GM19239 (cell line): ENCODE measurements around the gene STAP1.
A peak's percentile ranks its signal among the peaks of the same experiment; 100 is the strongest.

Experiments
- DNase-seq: peaks from one replicate; pipeline ENCODE4 v3.0.0; 2011; ENCODE audit warnings: low spot score; ENCODE audit not compliant: insufficient read length
- FAIRE-seq: peaks from 2 replicates; lab custom pipeline; 2011; peaks lifted over from hg19 to GRCh38; lab: Jason Lieb, UNC

The STAP1 gene

GRCh38 chr4:67554096-67554495, 4.4 kb upstream of the STAP1 start:
- DNase-seq (no peak), FAIRE-seq (no peak)

DNA sequence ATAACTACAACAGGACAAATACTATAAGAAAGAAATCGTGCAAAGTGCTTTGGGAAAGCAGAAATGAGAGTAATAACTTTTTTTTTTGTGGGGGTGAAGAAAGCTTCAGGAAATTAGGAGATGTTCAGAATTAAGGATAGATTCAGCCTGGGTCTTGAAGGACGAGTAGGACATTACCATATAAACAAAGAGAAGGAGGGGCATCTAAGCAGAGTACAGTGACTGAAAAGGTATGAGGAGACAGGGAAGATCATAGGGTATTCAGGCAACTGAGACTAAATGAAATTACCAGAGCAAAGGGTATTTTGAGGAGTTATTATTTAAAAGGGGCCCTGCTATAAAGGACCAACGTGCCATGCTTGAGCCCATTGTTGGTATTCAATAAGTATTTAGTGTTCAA, 3.1 kb upstream of the STAP1 start:
- FAIRE-seq: no peak
- DNase-seq: no peak

- FAIRE-seq (peak; percentile 81), DNase-seq (no peak)
Observed at GRCh38 chr4:67556436-67556835, 2.1 kb upstream of the STAP1 start.

- FAIRE-seq: no peak
- DNase-seq: no peak
Observed at GRCh38 chr4:67565284-67565683, 6.8 kb downstream of the STAP1 start.

GRCh38 chr4:67566335-67566734, 7.8 kb downstream of the STAP1 start:
- DNase-seq (no peak), FAIRE-seq (no peak)

- peak; percentile 59 for FAIRE-seq
- DNase-seq: no peak
Observed at GRCh38 chr4:67568820-67569219, 10.3 kb downstream of the STAP1 start.

GRCh38 chr4:67570537-67570936, 12.0 kb downstream of the STAP1 start:
- no peak for DNase-seq
- FAIRE-seq: no peak

- DNase-seq: no peak
- FAIRE-seq: no peak
Observed at GRCh38 chr4:67571975-67572374, 13.4 kb downstream of the STAP1 start.

DNA sequence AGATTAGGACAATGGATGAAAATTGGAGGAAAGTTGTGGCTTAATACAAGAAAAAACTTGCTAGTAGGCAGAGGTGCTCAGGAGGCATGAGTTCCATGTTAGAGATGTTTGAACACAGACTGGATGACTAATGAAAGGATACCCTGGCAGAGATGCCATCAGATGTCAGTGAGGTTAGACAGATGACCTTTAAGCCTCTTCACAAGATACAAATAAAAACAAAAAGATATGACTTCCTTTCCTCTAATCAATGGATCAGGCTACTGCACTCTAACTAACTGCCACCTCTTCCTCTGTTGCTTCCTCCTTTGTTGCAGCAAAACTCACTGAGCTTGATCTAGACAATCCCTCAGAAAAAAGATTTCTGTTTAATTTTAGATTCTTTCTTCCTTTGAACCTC, 14.7 kb downstream of the STAP1 start:
- FAIRE-seq (peak; percentile 74), DNase-seq (no peak)

- FAIRE-seq (peak; percentile 100), DNase-seq (peak; percentile 31)
Observed at GRCh38 chr4:67575232-67576058, 16.9 kb downstream of the STAP1 start.

GRCh38 chr4:67576059-67576466, 17.5 kb downstream of the STAP1 start:
- no peak for DNase-seq
- no peak for FAIRE-seq

DNA sequence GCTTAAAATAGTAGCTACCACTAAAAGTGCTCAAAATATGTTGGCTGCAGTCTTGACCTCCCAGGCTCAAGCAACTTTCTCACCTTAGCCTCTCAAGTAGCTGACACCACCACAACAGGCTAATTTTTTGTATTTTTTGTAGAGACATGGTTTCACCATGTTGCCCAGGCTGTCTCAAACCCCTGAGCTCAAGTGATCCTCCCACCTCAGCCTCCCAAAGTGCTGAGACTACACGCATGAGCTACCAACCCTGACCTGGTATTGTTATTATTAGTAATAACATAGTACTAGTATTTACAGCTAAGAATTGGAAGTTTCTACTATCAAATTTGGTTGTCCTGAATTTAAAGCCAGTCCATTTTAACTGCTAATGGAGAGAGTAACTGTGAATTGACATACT, 18.0 kb downstream of the STAP1 start:
- DNase-seq (no peak), FAIRE-seq (no peak)

DNA sequence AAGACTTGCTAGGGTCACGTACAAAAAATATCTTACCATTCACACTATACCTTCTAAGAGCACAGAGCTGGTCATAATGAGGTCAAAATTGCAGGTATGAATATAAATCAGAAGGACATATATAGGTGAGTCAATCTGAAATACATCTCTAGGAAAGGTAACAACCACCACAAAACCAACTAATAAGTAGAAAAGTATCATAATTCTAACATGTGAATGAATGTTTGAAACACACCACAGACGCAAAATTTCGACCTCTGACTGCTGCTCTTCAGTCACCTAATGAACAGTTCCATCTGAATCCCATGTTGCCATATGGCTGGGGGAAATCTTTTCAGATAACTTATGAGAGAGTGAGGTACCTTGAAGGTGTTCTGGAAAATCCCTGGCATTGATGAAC, 22.1 kb downstream of the STAP1 start:
- no peak for DNase-seq
- FAIRE-seq: no peak

- DNase-seq: no peak
- no peak for FAIRE-seq
Observed at GRCh38 chr4:67581208-67581857, 22.8 kb downstream of the STAP1 start.

DNA sequence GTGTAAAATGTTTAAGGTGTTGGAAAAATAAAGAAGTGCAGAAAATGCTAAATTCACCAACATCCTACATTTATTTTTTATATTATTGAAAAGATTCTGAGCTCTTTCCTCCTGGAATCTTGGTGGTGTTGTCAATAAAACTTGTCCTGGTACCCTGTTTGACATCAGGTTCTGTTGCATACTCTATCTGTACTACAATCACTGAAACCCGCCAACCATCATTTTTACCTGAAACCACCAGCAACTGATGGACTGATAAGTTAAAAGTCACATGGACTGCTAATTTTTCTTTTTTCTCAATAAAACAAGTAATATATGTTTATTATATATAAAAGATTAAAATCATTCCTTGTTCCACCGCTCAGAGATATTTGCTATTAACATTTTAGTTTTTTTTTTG, 23.4 kb downstream of the STAP1 start:
- DNase-seq (no peak), FAIRE-seq (peak; percentile 11)

- DNase-seq (no peak), FAIRE-seq (no peak)
Observed at GRCh38 chr4:67584496-67584895, 26.0 kb downstream of the STAP1 start.

DNA sequence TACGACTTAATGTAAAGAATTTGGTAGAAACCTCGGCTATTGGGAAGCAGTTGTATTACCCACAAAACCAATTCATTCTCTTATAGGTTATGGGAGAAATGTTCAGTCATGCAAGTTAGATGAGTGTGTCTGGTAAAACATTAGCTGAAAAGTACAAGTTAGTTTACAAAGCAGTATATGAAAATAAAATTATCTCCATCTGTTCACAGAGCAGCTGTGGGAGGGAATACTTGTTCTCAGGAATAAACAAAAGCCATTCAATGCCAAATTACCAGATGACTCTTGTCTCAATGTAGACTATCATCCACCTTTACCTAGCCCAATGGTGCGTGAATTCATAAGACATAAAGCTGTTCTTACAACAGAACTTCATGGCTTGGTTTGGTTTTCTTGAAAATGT, 28.6 kb downstream of the STAP1 start:
- FAIRE-seq: no peak

GRCh38 chr4:67593741-67594175, 35.2 kb downstream of the STAP1 start:
- FAIRE-seq (no peak), DNase-seq (no peak)

More for the DNA sequence above, 28.6 kb downstream of the STAP1 start:
- DNase-seq: no peak

DNA sequence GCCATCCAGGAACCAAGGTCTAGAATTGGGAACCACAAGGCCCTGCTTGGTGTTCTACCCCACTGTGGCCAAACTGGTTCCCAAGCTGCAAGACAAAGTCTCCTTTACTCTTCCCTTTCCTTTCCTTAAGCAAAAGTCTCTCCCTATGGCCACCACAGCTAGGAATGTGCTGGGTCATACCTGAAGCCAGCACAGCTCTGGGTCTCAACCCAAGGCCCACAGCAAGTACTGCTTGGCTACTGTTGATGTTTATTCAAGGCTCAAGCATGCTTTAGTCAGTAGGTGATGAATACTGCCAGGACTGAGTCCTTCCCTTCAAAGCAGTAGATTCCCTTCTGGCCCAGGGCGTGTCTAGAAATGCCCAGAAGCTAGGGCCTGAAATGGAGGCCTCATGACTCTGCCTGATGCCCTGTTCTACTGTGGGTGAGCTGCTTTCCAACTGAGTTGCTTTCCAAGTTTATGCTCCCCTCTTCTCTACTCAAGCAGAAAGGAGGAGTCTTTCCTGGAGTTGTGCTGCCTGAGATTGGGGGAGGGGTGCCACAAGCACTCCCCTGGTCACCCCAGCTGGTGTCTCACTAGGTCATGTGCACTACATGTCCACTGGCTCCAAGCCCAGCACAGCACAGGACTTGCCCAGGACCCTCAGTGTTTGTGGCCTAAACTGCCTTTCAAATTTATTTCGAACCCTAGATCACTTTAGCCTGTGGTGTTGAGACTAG, 44.9 kb downstream of the STAP1 start:
- DNase-seq: no peak

DNA sequence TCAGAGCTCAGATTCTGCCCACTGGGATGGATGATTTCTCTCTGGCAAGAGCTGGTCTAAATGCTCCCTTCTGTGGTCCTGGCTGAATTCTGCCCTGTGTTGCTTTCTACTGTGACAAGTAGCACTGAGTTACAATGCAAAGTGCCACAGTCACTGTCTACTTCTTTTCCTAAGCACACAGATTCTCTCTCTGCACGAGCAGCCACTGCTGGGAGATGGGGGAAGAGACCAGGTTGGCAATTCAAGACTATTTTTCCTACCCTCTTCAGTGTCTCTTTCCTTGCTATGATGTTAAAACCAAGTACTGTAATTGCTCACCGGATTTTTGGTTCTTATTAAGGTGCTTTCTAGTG, 45.5 kb downstream of the STAP1 start:
- DNase-seq: no peak
- no peak for FAIRE-seq

More for the DNA sequence above, 44.9 kb downstream of the STAP1 start:
- FAIRE-seq: no peak

GRCh38 chr4:67604749-67605148, 46.2 kb downstream of the STAP1 start:
- no peak for FAIRE-seq
- DNase-seq: no peak
